ENCODE data around the gene GNAQ. TPM values are rescaled to one million over a fixed set of nuclear protein-coding genes. Genes with fewer than 3 reads are reported as not detected.
A peak's percentile ranks its signal among the peaks of the same experiment; 100 is the strongest.

The GNAQ gene
- total RNA-seq, 1 donor from 2014 or later: 0.20 TPM

DNA sequence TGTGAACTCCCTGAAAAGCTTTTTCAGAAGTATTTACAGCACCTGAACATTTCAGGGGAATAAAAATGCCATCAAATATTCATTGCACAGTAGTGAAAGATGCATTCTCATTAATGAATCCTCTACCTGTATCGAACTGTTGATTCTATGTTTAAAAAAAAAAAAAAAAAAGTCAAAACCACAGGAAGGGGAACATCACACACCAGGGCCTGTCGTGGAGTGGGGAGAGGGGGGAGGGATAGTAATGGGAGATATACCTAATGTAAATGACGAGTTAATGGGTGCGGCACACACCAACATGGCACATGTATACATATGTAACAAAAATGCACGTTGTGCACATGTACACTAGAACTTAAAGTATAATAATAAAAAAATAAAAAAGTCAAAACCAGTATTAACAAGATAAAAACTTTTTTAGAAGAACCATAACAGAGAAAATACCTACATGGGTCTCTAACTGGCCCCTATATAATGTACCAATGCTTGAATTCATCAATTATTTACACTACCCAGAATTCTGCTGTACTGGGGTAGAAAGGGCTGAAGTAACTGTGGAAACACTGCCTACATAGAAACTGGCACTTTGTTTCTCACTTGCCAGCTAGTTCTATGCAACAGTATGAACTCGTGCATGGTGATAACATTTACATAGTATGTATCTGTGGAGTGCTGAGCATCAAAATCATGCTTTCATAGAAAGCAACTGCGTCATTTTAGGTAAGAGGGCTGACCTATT, 48.9 kb downstream of the GNAQ start:
- H3K36me3 Mint-ChIP-seq (ENCODE audit: low read depth): no peaks in the 10 kb centered on the region
- ATAC-seq (ENCODE audit: low read depth): no peak
- H3K4me1 Mint-ChIP-seq: peaks cover 16% of the 10 kb centered on the region
- H3K9me3 Mint-ChIP-seq: no peaks in the 10 kb centered on the region
- no peak overlapping the region for H3K27ac Mint-ChIP-seq
- no peak for TF ChIP-seq CTCF (IDR thresholded peaks at IDR 0.05)
- ChIA-PET CTCF (no interaction called here), POLR2A (no interaction called here)
- intact Hi-C loops (cut with micrococcal nuclease): no loop called here
- H3K27me3 Mint-ChIP-seq: no peaks in the 10 kb centered on the region
- H3K4me3 Mint-ChIP-seq: no peak overlapping the region
- no peak for DNase-seq

DNA sequence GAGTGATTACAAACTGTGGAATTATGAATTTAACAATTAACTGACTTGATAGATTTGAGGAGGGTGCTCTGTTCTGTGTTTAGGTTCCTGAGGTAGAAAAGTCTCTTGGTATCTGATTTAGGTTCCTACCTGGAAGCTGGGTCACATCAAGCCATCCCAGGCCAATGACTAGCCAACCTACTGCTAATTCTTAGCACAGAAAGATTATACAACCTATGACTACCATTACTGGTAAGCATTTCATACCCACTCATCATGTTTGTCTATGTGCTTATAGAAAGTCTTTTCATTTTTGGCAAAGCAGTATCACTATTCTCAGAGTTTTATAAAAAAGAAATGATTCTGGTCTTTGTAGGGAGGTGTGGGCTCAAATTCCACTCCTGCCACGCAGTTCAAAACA, 49.7 kb downstream of the GNAQ start:
- Mint-ChIP-seq H3K27ac (no peak overlapping the region), H3K9me3 (no peaks in the 10 kb centered on the region), H3K36me3 (ENCODE audit: low read depth) (no peaks in the 10 kb centered on the region), H3K4me3 (no peak overlapping the region), H3K27me3 (no peaks in the 10 kb centered on the region), H3K4me1 (peaks cover 24% of the 10 kb centered on the region)
- DNase-seq (no peak), ATAC-seq (ENCODE audit: low read depth) (no peak)
- ChIA-PET POLR2A (no interaction called here), CTCF (no interaction called here)
- no peak for TF ChIP-seq CTCF (IDR thresholded peaks at IDR 0.05)
- intact Hi-C loops (cut with micrococcal nuclease): no loop called here

- Mint-ChIP-seq H3K27ac (no peak overlapping the region), H3K4me1 (peaks cover 25% of the 10 kb centered on the region), H3K9me3 (no peaks in the 10 kb centered on the region), H3K4me3 (no peak overlapping the region), H3K36me3 (ENCODE audit: low read depth) (no peaks in the 10 kb centered on the region), H3K27me3 (no peaks in the 10 kb centered on the region)
- intact Hi-C loops (cut with micrococcal nuclease): no loop called here
- no peak for TF ChIP-seq CTCF (IDR thresholded peaks at IDR 0.05)
- ChIA-PET CTCF (no interaction called here), POLR2A (no interaction called here)
- ATAC-seq (ENCODE audit: low read depth): peak; percentile 7
- no peak for DNase-seq
Observed at GRCh38 chr9:77981332-77981731, 50.3 kb downstream of the GNAQ start.

GRCh38 chr9:77980622-77981021, 51.0 kb downstream of the GNAQ start:
- no peak overlapping the region for H3K27ac Mint-ChIP-seq
- ATAC-seq (ENCODE audit: low read depth) (no peak), DNase-seq (no peak)
- ChIA-PET CTCF (no interaction called here), POLR2A (interaction anchor here (0.6 kb wide), 1 partner anchor 162 kb away, joined by 6 read pairs; no protein-coding TSS in a partner anchor)
- peaks cover 25% of the 10 kb centered on the region for H3K4me1 Mint-ChIP-seq
- TF ChIP-seq CTCF (IDR thresholded peaks at IDR 0.05): no peak
- no peaks in the 10 kb centered on the region for H3K27me3 Mint-ChIP-seq
- intact Hi-C loops (cut with micrococcal nuclease): no loop called here
- H3K4me3 Mint-ChIP-seq: no peak overlapping the region
- H3K9me3 Mint-ChIP-seq: no peaks in the 10 kb centered on the region
- no peaks in the 10 kb centered on the region for H3K36me3 Mint-ChIP-seq (ENCODE audit: low read depth)

- Mint-ChIP-seq H3K36me3 (ENCODE audit: low read depth) (no peaks in the 10 kb centered on the region), H3K9me3 (no peaks in the 10 kb centered on the region), H3K27me3 (no peaks in the 10 kb centered on the region), H3K4me1 (peaks cover 25% of the 10 kb centered on the region), H3K27ac (no peak overlapping the region), H3K4me3 (no peak overlapping the region)
- DNase-seq: no peak
- ATAC-seq (ENCODE audit: low read depth): no peak
- ChIA-PET POLR2A (no interaction called here), CTCF (no interaction called here)
- intact Hi-C loops (cut with micrococcal nuclease): no loop called here
- no peak for TF ChIP-seq CTCF (IDR thresholded peaks at IDR 0.05)
Observed at GRCh38 chr9:77978086-77978781, 53.4 kb downstream of the GNAQ start.
